HPDE6-E6E7 (cell line): ENCODE measurements around the gene RASGEF1C.

Experiments
- DNase-seq: peaks from one replicate; pipeline ENCODE4 v3.0.0; 2011; ENCODE audit warnings: missing footprints; ENCODE audit errors: extremely low spot score

RASGEF1C gene

DNA sequence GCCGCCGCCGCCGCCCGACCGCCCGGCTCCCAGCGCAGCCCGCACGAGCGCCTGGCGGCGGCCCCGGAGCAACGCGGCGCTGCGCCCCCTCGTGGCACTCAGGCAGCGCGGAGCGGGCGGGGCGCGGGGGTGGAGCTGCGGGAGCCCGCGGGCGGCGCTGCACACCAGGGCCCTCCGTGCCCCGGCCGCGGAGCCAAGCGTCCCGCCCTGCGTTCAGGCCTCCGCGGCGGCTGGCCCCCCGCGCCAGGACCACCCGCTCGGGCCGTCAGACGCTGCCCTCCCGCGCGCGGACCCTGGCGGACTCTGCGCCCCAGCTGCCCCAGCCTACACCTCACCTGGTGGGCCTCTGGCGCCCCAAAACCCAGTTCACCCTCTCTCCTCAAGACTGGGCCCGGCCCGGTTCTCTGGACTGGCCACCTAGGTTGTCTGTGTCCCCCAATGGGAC lies at the start of gene RASGEF1C:
RASGEF1C (minus strand) TSS at position 75 of the 445 bp plus-strand sequence. CDS start 71,159 bp downstream, outside the sequence.
- peak; percentile 74 for DNase-seq

DNA sequence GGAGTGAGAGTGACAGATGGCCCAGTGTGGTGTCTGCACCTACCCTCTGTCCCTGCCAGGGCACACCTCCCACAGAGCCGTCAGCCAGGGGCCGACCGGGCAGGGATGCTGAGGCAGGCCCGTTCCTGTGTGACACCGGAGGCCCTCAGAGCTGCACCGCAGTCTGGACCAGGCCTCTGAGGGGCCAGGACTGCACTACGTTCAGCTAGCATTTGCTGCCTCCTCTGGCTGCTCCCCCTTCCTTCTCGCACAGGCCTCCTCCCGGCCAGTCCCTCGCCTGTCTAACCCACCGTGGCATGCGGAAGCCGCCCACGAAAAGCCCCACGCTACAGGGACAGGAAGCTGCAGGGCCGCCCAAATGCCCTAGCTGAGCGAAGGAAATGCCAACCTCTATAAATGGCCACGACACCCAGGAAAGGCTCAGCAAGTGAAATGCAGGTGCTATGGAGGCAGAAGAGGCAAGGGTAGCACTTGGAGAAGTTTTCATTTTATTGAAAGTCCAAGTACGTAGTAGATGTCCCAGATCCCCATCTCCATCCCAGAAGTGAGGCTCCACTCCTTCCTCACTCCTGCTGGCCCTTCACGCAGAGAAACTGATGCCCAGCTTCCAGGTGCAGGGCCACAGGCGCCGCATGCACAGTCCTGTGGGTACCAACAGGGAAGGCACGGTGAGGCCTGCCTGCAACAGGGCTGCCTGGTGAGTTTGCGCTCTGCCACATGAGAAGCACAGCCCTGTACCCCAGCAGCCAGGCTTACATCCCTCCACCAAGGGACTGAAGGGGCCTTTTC lies 44.2 kb upstream of the RASGEF1C start:
- DNase-seq, result no peak

DNA sequence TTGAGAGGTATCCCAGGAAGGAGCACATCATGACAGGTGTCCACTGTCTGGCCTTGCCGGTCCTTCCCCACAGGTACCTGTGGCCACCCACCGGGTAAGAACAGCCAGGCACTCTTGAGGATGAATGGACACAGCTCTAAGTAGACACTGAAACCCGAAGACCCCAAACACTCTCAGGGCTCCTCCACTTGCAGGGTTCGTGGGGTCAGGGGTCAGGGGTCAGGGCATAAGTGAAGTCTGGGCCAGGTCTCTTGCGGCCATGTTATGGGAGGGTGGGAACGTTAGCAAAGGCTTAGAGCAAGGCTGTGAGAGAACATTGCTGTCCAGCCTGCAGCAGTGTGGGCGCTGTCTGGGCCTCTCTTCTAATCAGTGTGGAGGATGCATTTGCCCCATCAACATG lies 42.9 kb upstream of the RASGEF1C start:
- no peak for DNase-seq

DNA sequence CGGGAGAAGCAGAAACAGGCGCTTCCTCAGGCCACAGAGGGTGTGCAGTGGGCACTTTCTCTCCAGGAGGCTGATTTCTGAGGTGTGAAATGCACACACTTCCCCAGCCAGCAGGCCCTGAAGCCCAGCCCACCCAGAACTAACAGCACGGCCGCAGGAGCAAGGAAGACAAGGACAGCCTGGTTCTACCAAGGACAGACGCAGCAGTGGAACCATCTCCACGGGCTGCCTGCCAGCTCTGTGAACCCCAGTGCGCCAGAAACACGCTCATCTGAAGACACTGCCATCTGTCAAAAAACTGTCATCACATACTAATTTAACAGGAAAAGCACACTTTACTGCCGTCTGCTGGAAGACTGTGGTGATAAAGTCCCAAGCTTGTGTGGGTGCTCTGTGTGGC lies 42.1 kb upstream of the RASGEF1C start:
- no peak for DNase-seq

DNA sequence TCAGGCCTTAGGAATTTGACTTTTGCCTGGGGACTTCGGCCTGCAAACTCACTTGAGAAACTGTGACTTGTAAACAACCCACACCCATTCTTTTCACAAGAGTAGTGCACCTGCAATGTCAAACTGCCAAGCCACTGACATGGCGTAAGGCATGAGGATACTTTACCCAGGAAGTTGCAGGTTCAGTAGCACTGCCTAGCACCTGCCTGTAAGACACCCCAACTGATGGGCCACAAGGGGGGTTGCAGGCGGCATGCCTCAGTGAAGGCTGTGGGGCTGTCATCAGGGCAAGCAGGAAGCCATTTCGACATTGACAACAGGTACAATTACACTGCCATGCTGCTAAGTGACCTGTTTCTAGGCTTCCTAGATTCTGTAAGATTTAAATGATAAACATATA lies 41.3 kb upstream of the RASGEF1C start:
- DNase-seq, result no peak

DNA sequence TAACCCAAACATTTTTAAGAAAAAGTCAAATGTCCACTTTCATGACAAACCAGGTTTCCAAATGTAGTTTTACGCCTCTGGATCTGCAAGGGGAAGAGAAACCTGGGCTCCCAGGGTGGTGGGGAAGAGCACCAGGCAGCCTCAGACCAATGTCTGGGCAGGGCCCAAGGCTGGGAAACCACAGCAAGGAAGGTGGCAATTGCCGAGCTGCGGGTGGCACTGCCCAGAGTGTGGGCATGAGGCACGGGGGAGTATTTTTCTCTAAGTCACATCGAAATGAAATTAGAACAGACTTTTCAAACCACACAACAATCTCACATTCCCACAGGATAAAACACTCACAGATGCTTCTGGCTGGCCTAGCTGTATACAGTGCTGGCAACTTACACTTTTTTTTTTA lies 32.6 kb upstream of the RASGEF1C start:
- DNase-seq, result no peak

DNA sequence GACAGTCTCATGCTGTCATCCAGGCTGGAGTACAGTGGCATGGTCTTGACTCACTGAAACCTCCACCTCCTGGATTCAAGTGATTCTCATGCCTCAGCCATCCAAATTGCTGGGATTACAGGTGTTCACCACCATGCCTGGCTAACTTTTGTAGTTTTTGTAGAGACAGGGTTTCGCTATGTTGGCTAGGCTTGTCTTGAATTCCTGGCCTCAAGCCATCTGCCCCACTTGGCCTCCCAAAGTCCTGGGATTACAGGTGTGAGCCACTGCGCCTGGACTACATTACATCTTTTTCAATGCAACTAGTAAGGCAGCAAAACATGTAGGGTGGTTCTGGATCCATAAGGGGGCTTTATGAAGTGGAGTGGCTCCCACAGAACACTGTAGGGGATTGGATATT lies 29.6 kb upstream of the RASGEF1C start:
- DNase-seq, result no peak

DNA sequence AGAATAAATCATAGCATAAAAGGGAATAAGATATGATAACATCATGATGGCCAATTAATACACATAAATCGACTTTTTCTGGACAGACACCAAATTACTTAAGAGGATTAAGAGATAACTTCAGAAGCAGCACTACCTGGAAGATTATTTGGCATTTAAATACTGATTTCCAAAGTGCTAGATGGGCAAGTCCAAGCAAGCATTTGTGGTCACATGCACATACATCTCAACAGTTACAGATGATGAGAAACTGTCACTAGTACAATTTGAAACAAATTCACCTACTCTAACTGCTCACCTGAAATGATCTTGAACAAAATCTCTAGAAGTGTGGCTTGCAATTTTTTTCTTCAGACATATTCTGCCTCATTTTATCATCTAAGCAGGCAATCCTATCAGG lies 26.8 kb upstream of the RASGEF1C start:
- DNase-seq, result peak; percentile 21

DNA sequence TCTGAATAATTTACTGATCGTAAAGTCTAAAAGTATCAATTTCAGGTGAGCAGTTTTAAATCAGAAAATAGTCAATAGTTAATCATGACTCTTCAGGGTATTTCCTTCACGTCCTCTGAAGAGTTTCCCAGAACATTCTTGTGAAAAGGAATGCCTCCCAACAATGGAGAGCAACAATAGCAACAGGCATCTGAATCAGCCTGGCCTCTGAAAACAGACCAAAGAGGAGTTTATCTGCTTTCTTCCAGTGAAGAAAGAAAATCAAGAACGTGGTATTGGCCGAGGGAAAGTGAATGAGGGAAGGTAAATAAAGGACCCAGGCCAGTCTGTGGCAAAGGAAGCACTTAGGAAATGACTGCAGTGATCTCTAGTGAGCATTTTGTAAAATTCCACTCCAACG lies 26.1 kb upstream of the RASGEF1C start:
- DNase-seq, result no peak

DNA sequence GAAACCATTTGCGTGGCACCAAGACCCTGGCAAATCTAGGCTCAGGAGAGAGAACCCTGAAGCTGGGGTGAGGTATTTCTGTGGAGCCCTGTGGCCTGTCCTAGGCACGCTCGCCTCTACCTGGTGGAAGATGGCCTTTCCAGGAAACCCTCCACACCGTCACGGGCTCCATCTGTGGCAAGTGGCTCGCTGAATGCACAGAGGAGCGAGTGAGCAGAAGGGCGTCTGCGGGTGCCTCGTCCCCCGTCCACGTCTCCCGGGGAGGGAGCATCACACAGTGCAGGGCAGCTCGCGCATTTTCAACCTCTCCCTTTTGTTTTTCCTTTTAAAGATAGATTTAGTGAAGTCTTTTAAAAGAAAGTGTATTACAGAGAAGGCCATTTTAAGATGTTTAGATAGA lies 25.3 kb upstream of the RASGEF1C start:
- DNase-seq, result no peak

DNA sequence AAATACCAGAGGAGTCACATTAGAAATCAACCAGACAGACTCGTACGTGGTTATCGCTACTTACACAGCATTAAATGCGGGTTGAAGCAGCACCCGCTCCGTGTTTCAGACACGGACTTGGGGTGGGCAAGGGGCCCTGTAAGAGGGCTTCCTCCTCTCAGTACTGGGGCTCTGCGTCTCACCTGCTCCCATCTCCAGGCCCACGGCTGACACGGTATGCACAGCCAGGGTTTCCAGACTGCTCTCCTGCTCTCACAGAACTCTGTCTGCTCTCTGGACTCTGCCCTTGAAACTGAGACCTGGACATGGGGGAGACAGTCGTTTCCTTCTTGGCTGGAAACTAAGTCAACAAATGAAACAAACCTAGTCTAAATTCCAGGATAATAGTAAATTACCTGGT lies 24.7 kb upstream of the RASGEF1C start:
- DNase-seq, result no peak

DNA sequence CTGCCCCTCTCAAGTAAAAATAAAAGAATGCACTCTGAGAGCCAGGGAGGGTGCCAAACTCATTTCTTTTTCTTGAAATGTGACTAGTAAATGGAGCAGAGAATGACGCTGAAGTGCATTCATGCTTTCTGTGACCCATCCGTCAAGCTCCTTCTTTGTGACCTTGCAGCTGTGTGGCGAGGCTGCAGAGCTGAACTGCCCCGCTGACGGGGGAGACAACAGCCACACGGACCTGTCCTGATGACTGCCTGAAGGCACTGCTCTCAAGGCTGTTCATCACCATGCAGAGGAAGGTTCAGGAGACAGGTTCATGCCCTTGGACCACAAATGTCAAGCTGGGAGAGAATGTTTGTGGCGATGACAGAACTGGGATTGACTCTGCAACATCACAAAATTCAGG lies 21.0 kb upstream of the RASGEF1C start:
- no peak for DNase-seq

DNA sequence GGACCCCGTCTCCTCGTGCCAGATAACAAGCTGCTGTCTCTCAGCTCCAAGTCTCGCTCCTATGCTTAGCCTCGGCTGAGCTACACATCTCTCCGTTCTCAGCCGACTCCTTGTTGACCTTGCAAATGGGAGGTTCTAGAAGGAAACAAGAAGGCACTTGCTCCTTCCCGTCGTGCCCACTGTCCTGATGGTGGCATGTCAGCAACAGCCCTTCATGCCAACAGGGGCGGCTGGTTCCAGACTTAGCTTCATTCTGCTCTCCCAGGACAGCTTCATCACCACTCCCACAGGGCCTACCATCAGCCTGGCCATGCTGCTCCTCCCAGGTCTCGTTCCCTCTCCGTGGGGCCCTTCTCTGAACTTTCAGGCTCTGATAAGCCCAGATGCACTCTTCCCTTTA lies 13.0 kb upstream of the RASGEF1C start:
- no peak for DNase-seq

DNA sequence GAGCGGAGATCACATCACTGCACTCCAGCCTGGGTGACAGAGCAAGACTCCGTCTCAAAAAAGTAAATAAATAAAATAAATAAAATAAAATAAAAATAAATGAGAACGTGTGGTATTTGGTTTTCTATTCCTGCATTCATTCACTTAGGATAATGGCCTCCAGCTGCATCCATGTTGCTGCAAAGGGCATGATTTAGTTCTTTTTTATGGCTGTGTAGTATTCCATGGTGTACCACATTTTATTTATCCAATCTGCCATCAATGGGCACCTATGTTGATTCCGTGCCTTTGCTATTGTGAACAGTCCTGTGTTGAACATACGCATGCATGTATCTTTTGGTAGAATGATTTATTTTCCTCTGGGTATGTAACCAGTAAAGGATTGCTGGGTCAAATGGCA lies 8.8 kb upstream of the RASGEF1C start:
- DNase-seq, result no peak

DNA sequence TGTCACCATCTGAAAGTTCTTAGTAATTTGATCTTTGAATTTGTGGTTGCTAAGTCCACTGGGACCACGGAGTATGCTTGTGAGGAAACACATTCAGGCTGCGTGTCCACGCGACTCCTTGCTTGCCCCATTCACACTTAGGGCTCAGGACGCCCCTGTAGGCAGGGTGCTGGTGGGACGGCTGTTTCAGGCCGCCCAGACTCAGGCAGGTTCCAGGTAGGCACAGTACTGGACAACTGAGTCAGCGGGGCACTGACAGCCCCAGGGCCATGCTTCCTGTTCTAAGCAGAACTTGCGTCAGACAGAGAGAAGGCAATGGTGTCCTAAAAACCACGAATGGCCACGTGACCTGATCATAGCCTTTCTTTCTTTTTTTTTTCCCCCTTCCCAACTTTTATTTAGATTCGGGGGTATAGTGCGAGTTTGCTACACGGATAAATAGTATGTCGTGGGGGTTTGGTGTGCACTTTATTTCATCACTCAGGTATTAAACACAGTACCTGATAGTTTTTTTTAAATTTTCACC lies 7.7 kb upstream of the RASGEF1C start:
- no peak for DNase-seq

DNA sequence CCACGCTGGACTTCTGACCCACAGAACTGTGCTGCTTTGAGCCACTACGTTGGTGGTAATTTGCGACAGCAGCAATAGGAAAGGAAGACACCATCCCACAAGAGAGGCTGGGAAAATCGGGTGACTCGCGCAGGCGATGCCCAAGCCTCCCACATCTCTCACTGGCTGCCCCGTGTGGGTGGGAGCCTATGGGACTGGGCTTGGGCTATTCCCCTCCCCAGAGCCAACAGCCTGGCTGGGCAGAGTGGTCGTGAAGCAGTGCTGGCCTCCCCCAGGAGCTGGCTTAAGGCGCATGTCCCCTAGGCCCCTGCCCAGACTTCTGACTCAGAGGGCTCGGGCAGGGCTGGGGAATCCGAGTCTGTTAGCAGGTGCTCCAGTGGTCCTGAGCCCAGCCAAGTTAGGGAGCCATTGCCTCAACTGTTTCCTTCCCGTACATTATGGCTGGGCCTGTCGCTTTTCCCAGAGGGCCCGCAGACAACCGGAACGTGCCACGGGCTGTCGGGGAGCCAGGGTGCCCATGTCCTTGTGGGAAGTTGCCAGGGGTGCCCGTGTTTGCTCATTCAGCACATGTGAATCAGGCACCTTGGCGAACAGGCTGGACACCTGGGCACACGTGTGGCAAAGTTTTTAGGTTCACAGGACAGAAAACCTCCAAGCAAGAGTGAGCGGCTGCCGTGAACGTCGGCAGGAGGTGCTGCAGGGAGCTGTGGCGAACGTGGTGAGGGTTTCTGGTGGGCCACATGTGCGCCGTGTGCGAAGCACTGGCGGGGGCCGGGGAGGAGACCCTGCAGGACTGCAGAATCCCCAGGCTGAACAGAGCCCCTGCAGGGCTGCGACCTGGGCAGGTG lies 7.0 kb upstream of the RASGEF1C start:
- DNase-seq, result no peak

DNA sequence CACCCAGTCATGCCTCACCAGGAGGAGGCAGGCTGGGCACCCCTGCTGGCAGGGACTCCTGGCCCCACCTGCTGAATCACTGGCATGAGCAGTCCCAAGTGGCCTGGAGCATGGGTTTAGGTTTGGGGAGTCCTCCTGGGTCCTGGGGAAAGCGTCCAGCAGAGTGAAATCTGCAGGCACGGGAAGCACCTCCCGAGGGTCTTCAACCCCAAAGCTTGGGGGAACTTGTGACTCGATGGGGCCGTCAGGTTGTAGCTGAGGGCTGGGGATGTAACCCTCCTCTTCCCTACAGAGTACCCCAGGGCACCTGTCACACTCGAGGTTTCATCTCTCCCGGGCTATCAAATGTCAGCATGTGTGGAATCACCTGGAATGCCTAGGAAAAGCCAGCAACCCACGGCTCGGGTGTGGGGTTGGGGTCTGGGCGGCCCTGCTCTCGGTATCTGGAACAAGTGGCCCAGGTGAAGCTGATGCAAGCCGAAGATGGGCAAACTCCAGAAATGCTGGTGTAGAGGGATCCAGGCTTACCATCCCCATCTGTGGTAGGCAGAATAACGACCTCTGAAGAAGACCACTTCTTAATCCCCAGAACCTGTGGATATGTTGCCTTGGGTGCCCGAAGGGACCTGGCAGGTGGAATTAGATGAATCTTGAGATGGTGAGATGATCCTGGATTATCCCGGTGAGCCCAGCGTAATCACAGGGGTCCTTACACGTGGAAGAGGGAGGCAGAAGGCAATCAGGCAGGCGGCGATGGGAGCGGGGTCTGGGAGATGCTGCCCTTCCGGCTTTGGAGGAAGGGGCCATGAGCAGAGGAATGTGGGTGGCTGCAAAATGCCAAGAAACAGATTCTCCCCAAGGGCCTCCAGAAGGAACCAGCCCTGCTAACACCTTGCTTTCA lies 6.1 kb upstream of the RASGEF1C start:
- DNase-seq, result no peak

DNA sequence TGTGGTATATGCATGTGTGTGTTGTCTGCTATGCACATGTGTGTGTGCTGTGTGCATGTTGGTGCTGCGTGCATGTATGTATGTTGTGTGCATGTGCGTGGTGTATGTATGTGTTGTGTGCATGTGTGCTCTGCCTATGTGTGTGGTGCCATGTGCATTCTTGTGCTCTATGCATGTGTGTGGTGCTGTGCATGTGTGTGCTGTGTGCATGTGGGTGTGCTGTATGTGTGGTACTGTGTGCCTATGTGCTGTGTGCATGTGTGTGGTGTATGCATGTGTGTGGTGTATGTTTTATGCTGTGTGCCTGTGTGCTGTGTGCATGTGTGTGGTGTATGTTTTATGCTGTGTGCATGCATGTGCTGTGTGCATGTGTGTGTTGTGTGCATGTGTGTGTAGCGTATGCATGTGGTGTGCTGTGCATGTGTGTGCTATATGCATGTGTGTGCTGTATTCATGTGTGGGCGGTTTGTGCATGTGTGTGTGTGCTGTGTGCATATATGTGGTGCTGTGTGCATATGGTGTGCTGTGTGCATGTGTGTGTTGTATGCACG lies 4.7 kb upstream of the RASGEF1C start:
- DNase-seq, result no peak

DNA sequence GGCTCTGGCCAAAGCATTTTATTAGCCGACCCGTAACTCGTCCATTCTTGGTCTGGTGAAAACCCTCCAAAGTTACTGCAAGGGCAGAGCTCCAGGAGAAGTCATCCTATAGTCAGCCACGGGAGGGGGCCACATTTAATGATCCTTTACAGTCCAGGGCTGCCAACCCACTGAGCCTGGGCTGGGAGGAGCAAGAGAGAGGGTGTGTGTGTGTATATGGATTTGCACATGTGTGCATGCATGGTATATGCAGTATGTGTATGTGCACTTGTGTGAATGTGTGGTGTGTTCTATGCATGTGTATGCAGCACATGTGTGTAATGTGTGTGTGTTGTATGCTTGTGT lies 4.2 kb upstream of the RASGEF1C start:
- DNase-seq, result no peak

DNA sequence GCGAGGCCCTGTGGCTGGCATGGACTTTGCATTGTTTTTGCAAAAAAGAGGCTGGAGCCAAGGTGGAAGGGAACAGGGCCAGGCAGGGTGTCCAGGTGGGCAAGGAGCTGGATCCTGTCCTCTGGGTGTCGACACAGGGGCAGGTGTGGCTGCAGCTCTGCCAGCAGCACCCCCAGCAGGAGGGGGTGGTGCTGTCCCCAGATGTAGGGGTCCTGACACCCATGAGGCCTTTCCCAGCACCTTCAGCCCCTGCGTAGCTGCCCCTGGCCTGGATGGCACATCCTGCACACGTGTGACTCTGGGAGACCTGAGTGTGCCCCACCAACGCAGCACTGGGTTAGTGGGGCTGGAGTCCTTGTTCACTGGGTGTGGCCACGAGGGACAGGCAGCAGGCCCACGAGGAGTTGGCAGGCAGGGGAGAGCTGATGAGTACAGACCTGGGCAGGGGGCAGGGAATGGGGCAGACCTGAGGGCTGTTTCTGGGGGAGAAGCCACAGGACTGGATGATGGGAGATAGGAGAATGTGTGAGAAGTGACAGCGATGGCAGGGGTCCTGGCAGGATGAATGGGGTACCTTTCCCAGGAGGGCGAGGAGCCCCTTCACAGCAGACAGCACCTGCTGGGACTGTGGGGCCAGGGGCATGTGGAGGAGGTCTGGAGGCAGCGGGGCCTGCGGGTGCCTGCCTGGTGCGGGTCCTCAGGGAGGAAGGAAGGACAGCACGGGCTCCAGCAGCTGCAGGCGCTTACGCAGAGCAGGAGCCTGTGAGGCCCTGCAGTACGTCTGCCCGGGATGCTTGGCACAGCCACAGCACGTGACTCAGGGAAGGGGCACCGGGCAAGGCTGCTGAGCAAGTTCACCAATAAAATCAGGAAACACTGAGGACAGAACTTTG lies 3.6 kb upstream of the RASGEF1C start:
- no peak for DNase-seq

DNA sequence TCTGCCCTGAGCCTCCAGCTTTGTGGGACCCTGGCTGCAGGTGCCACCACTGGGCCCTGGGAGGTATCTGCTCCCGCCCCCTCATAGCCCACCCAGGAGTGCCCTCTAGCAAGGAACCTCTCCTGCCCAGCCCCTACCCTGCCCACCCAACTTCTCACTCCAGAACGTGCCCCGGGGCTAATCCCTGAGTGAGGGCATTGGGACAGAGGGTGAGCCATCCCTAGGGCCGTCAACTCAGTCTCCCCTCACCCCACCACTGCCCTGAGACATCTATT lies 2.7 kb upstream of the RASGEF1C start:
- DNase-seq, result no peak
